ENCODE measurements around the gene KCNJ10.
"Not testable (repeated sequence)": the region's sequence is repeated elsewhere in the genome, so short reads cannot be mapped to it uniquely, and the experiment has no call there.

KCNJ10 gene

GRCh38 chr1:160114085-160114484, 44.1 kb upstream of the KCNJ10 start:
- no peak overlapping the region for H3K4me3 ChIP-seq (ENCODE audit: low read depth, low read length, poor library complexity, severe bottlenecking)
- no peaks in the 10 kb centered on the region for H3K9me3 ChIP-seq (ENCODE audit: low read length)
- peaks cover 11% of the 10 kb centered on the region; the same call in 1 of the 2 replicates for H3K27me3 ChIP-seq (ENCODE audit: insufficient read depth, low read length)
- H3K36me3 ChIP-seq (ENCODE audit: insufficient read depth, low read length), result no peaks in the 10 kb centered on the region
- no peak overlapping the region for H3K4me2 ChIP-seq (ENCODE audit: low read length)
- H4K20me1 ChIP-seq (ENCODE audit: insufficient read depth, low read length), result no peaks in the 10 kb centered on the region
- H3K9ac ChIP-seq (ENCODE audit: low read length), result no peak overlapping the region
- TF ChIP-seq CTCF (IDR thresholded peaks at IDR 0.05; ENCODE audit: low read length) (no peak), EZH2 (IDR thresholded peaks at IDR 0.05; ENCODE audit: borderline replicate concordance, low read length) (no peak)
- no peaks in the 10 kb centered on the region for H3K79me2 ChIP-seq (ENCODE audit: insufficient read depth, low read length)
- H3K27ac ChIP-seq (ENCODE audit: low read depth, low read length, poor library complexity, severe bottlenecking), result no peak overlapping the region
- no peak overlapping the region for H2AFZ ChIP-seq (ENCODE audit: low read length)
- no peaks in the 10 kb centered on the region for H3F3A ChIP-seq (ENCODE audit: insufficient read depth, low read length)
- H3K9me2 ChIP-seq (ENCODE audit: low read depth, low read length), result no peaks in the 10 kb centered on the region
- H3K4me1 ChIP-seq (ENCODE audit: insufficient read depth, low read length, severe bottlenecking), result no peaks in the 10 kb centered on the region

GRCh38 chr1:160113407-160113806, 43.4 kb upstream of the KCNJ10 start:
- H3K4me3 ChIP-seq (ENCODE audit: low read depth, low read length, poor library complexity, severe bottlenecking), result no peak overlapping the region
- no peak overlapping the region for H3K9ac ChIP-seq (ENCODE audit: low read length)
- H2AFZ ChIP-seq (ENCODE audit: low read length), result no peak overlapping the region
- no peaks in the 10 kb centered on the region for H3K79me2 ChIP-seq (ENCODE audit: insufficient read depth, low read length)
- no peaks in the 10 kb centered on the region for H3K9me2 ChIP-seq (ENCODE audit: low read depth, low read length)
- H3K27me3 ChIP-seq (ENCODE audit: insufficient read depth, low read length), result peaks cover 11% of the 10 kb centered on the region; the same call in 1 of the 2 replicates
- no peak overlapping the region for H3K27ac ChIP-seq (ENCODE audit: low read depth, low read length, poor library complexity, severe bottlenecking)
- no peaks in the 10 kb centered on the region for H3F3A ChIP-seq (ENCODE audit: insufficient read depth, low read length)
- no peak for TF ChIP-seq CTCF (IDR thresholded peaks at IDR 0.05; ENCODE audit: low read length)
- TF ChIP-seq EZH2 (IDR thresholded peaks at IDR 0.05; ENCODE audit: borderline replicate concordance, low read length), result no peak
- H3K9me3 ChIP-seq (ENCODE audit: low read length), result no peaks in the 10 kb centered on the region
- no peaks in the 10 kb centered on the region for H4K20me1 ChIP-seq (ENCODE audit: insufficient read depth, low read length)
- no peaks in the 10 kb centered on the region for H3K4me1 ChIP-seq (ENCODE audit: insufficient read depth, low read length, severe bottlenecking)
- H3K36me3 ChIP-seq (ENCODE audit: insufficient read depth, low read length), result no peaks in the 10 kb centered on the region
- H3K4me2 ChIP-seq (ENCODE audit: low read length), result no peak overlapping the region

GRCh38 chr1:160112357-160112756, 42.4 kb upstream of the KCNJ10 start:
- no peak overlapping the region for H3K27ac ChIP-seq (ENCODE audit: low read depth, low read length, poor library complexity, severe bottlenecking)
- peaks cover 11% of the 10 kb centered on the region; the same call in 1 of the 2 replicates for H3K27me3 ChIP-seq (ENCODE audit: insufficient read depth, low read length)
- no peaks in the 10 kb centered on the region for H3K36me3 ChIP-seq (ENCODE audit: insufficient read depth, low read length)
- H3K4me1 ChIP-seq (ENCODE audit: insufficient read depth, low read length, severe bottlenecking), result no peaks in the 10 kb centered on the region
- no peak overlapping the region for H3K4me2 ChIP-seq (ENCODE audit: low read length)
- no peaks in the 10 kb centered on the region for H3K9me2 ChIP-seq (ENCODE audit: low read depth, low read length)
- no peaks in the 10 kb centered on the region for H3F3A ChIP-seq (ENCODE audit: insufficient read depth, low read length)
- H3K4me3 ChIP-seq (ENCODE audit: low read depth, low read length, poor library complexity, severe bottlenecking), result no peak overlapping the region
- H3K79me2 ChIP-seq (ENCODE audit: insufficient read depth, low read length), result no peaks in the 10 kb centered on the region
- TF ChIP-seq CTCF (IDR thresholded peaks at IDR 0.05; ENCODE audit: low read length) (no peak), EZH2 (IDR thresholded peaks at IDR 0.05; ENCODE audit: borderline replicate concordance, low read length) (no peak)
- H3K9ac ChIP-seq (ENCODE audit: low read length), result no peak overlapping the region
- H3K9me3 ChIP-seq (ENCODE audit: low read length), result no peaks in the 10 kb centered on the region
- no peaks in the 10 kb centered on the region for H4K20me1 ChIP-seq (ENCODE audit: insufficient read depth, low read length)
- H2AFZ ChIP-seq (ENCODE audit: low read length), result no peak overlapping the region

GRCh38 chr1:160111462-160111861, 41.5 kb upstream of the KCNJ10 start:
- not testable (repeated sequence) for H4K20me1 ChIP-seq (ENCODE audit: insufficient read depth, low read length); H3K36me3 ChIP-seq (ENCODE audit: insufficient read depth, low read length); H2AFZ ChIP-seq (ENCODE audit: low read length); H3K79me2 ChIP-seq (ENCODE audit: insufficient read depth, low read length); H3K9ac ChIP-seq (ENCODE audit: low read length); H3K4me2 ChIP-seq (ENCODE audit: low read length); H3K4me1 ChIP-seq (ENCODE audit: insufficient read depth, low read length, severe bottlenecking); H3K9me3 ChIP-seq (ENCODE audit: low read length); H3K4me3 ChIP-seq (ENCODE audit: low read depth, low read length, poor library complexity, severe bottlenecking); H3K27ac ChIP-seq (ENCODE audit: low read depth, low read length, poor library complexity, severe bottlenecking); H3K9me2 ChIP-seq (ENCODE audit: low read depth, low read length); H3F3A ChIP-seq (ENCODE audit: insufficient read depth, low read length)
- peaks cover 11% of the 10 kb centered on the region; the same call in 1 of the 2 replicates for H3K27me3 ChIP-seq (ENCODE audit: insufficient read depth, low read length)
